Upper lobe of left lung (tissue), 4 donors: Measurements from ENCODE around the gene ELOVL6.

Source experiments
- POLR2A ChIP-seq, 4 donors: fragments of 450-650 bp; IDR thresholded peaks; one replicate each; pipeline ENCODE4 v1.5.1; 2016 to 2017; ENCODE audit warnings: antibody characterized with exemption in 4 of 4, mild to moderate bottlenecking in 2 of 4
- TF ChIP-seq, protein P1 (sequence below), 6 experiments: fragments of 450-650 bp in 4 of 6; fragments of 200-600 bp in 2 of 6; sonication (generic) in 2 of 6; IDR thresholded peaks; one replicate each; pipeline ENCODE4 v1.5.1; 2016 to 2019; ENCODE audit warnings: antibody characterized with exemption in 6 of 6

DNA sequence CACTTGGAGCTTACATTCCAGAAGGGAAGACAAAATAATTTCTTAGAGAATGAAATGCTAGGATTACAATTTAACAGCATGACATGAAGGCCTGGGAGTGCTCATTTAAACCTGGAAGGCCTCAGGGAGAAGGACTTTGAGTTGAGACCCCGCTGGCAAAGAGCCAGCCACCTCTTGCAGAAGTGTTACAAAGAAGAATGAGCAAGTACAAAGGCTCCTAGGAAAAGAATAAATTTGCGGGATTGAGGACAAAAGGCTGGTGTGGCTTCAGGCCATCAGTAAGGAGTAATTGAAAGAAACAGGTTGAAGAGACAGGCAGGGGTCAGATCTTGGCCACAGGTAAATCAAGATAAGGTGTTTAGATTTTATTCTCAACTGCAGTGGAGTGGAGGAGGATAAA is 3.1 kb upstream of the ELOVL6 start:
- TF ChIP-seq, protein P1, sequence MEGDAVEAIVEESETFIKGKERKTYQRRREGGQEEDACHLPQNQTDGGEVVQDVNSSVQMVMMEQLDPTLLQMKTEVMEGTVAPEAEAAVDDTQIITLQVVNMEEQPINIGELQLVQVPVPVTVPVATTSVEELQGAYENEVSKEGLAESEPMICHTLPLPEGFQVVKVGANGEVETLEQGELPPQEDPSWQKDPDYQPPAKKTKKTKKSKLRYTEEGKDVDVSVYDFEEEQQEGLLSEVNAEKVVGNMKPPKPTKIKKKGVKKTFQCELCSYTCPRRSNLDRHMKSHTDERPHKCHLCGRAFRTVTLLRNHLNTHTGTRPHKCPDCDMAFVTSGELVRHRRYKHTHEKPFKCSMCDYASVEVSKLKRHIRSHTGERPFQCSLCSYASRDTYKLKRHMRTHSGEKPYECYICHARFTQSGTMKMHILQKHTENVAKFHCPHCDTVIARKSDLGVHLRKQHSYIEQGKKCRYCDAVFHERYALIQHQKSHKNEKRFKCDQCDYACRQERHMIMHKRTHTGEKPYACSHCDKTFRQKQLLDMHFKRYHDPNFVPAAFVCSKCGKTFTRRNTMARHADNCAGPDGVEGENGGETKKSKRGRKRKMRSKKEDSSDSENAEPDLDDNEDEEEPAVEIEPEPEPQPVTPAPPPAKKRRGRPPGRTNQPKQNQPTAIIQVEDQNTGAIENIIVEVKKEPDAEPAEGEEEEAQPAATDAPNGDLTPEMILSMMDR (IDR thresholded peaks at IDR 0.05): no peak
- TF ChIP-seq POLR2A (IDR thresholded peaks at IDR 0.05): no peak
